22Rv1 (cell line): ENCODE results near the gene IL10RB.

ENCODE experiments used
- CTCF ChIP-seq: fragments of 450-650 bp; IDR thresholded peaks from 2 replicates; pipeline ENCODE4 v1.5.1; 2017; ENCODE audit warnings: mild to moderate bottlenecking
- ZFX ChIP-seq: fragments of 450-650 bp; IDR thresholded peaks from 2 replicates; pipeline ENCODE4 v1.6.1; 2017; ENCODE audit warnings: antibody characterized with exemption, borderline replicate concordance

GRCh38 chr21:33293136-33293535 lies 27.0 kb downstream of the IL10RB start:
- TF ChIP-seq CTCF (no peak), ZFX (no peak)
